A549 (cell line): Measurements from ENCODE around the gene CR1.
"Not testable (repeated sequence)": the region's sequence is repeated elsewhere in the genome, so short reads cannot be mapped to it uniquely, and the experiment has no call there.

Experiments
- BHLHE40 ChIP-seq: IDR thresholded peaks from 2 replicates; pipeline ENCODE4 v1.6.1; 2012; ENCODE audit warnings: low read depth, low read length, inconsistent platforms
- CHD4 ChIP-seq: fragments of 200-600 bp; sonication (generic); IDR thresholded peaks from 2 replicates; pipeline ENCODE4 v1.6.1; 2016; ENCODE audit warnings: antibody characterized with exemption, mild to moderate bottlenecking, borderline replicate concordance
- CTCF ChIP-seq: fragments of >200 bp; sonication (Bioruptor Twin); formaldehyde crosslinking; IDR thresholded peaks from 3 replicates; pipeline ENCODE4 v1.5.1; 2016
- POLR2A ChIP-seq: IDR thresholded peaks from 2 replicates; pipeline ENCODE4 v1.6.1; 2012; ENCODE audit warnings: mild to moderate bottlenecking, low read length
- RAD21 ChIP-seq, 2 experiments: fragments of >200 bp in 1 of 2; sonication (Bioruptor Twin) in 1 of 2; formaldehyde crosslinking in 1 of 2; IDR thresholded peaks in 1 of 2; conservative IDR thresholded peaks in 1 of 2; 2 replicates in 1 of 2; 3 replicates in 1 of 2; pipeline ENCODE4 v1.6.1; 2012 to 2018; ENCODE audit warnings: inconsistent platforms in 1 of 2
- ZFP36 ChIP-seq: fragments of 450-650 bp; IDR thresholded peaks from 2 replicates; pipeline ENCODE4 v1.6.1; 2014; ENCODE audit warnings: borderline replicate concordance; ENCODE audit not compliant: partially characterized antibody

- not testable (repeated sequence) for TF ChIP-seq CTCF; RAD21 (conservative IDR thresholded peaks at IDR 0.05 in 1 of 2, IDR thresholded peaks at IDR 0.05 in 1 of 2); ZFP36; CHD4; BHLHE40; POLR2A
Measured at GRCh38 chr1:207554823-207555222, 58.9 kb downstream of the CR1 start.
